Measurements from ENCODE around the gene ERICH2.
"Not testable (repeated sequence)": the region's sequence is repeated elsewhere in the genome, so short reads cannot be mapped to it uniquely, and the experiment has no call there.

ERICH2 gene

GRCh38 chr2:170770008-170770605 is at the start of gene ERICH2:
Gene ERICH2, plus strand, starts transcription at chr2:170770378. Its CDS starts 304 bp downstream, at chr2:170770682.
- no peak for DNase-seq (ENCODE audit: low read depth in 2 of 2)

GRCh38 chr2:170721678-170722077 is 48.5 kb upstream of the ERICH2 start:
- DNase-seq (ENCODE audit: low read depth in 2 of 2): no peak

- DNase-seq (ENCODE audit: low read depth in 2 of 2): no peak
These were observed 47.9 kb upstream of the ERICH2 start for GRCh38 chr2:170722301-170722700.

- no peak for DNase-seq (ENCODE audit: low read depth in 2 of 2)
These were observed 46.7 kb upstream of the ERICH2 start for GRCh38 chr2:170723446-170723958.

GRCh38 chr2:170733798-170734600 is 36.2 kb upstream of the ERICH2 start:
- no peak for DNase-seq (ENCODE audit: low read depth in 2 of 2)

GRCh38 chr2:170734601-170735000 is 35.6 kb upstream of the ERICH2 start:
- not testable (repeated sequence) for DNase-seq (ENCODE audit: low read depth in 2 of 2)

- no peak for DNase-seq (ENCODE audit: low read depth in 2 of 2)
These were observed 33.5 kb upstream of the ERICH2 start for GRCh38 chr2:170736628-170737027.

GRCh38 chr2:170737406-170737805 is 32.8 kb upstream of the ERICH2 start:
- no peak for DNase-seq (ENCODE audit: low read depth in 2 of 2)

- no peak for DNase-seq (ENCODE audit: low read depth in 2 of 2)
These were observed 32.4 kb upstream of the ERICH2 start for GRCh38 chr2:170737821-170738220.

GRCh38 chr2:170739048-170739447 is 31.1 kb upstream of the ERICH2 start:
- DNase-seq (ENCODE audit: low read depth in 2 of 2): no peak

GRCh38 chr2:170739507-170740046 is 30.6 kb upstream of the ERICH2 start:
- no peak for DNase-seq (ENCODE audit: low read depth in 2 of 2)

GRCh38 chr2:170740660-170741059 is 29.5 kb upstream of the ERICH2 start:
- DNase-seq (ENCODE audit: low read depth in 2 of 2): no peak

- no peak for DNase-seq (ENCODE audit: low read depth in 2 of 2)
These were observed 28.2 kb upstream of the ERICH2 start for GRCh38 chr2:170742000-170742399.

GRCh38 chr2:170742896-170743529 is 27.2 kb upstream of the ERICH2 start:
- no peak for DNase-seq (ENCODE audit: low read depth in 2 of 2)

- no peak for DNase-seq (ENCODE audit: low read depth in 2 of 2)
These were observed 26.5 kb upstream of the ERICH2 start for GRCh38 chr2:170743530-170744239.

- no peak for DNase-seq (ENCODE audit: low read depth in 2 of 2)
These were observed 25.8 kb upstream of the ERICH2 start for GRCh38 chr2:170744248-170745002.

GRCh38 chr2:170745305-170745704 is 24.9 kb upstream of the ERICH2 start:
- no peak for DNase-seq (ENCODE audit: low read depth in 2 of 2)

GRCh38 chr2:170747921-170748320 is 22.3 kb upstream of the ERICH2 start:
- DNase-seq (ENCODE audit: low read depth in 2 of 2): no peak

GRCh38 chr2:170751555-170751954 is 18.6 kb upstream of the ERICH2 start:
- not testable (repeated sequence) for DNase-seq (ENCODE audit: low read depth in 2 of 2)

GRCh38 chr2:170761572-170761971 is 8.6 kb upstream of the ERICH2 start:
- DNase-seq (ENCODE audit: low read depth in 2 of 2): no peak

GRCh38 chr2:170762760-170763159 is 7.4 kb upstream of the ERICH2 start:
- DNase-seq (ENCODE audit: low read depth in 2 of 2): no peak
